GM12878 (cell line): Measurements from ENCODE around the gene GALNT17.

Source experiments
- EZH2 ChIP-seq: IDR thresholded peaks from 2 replicates; pipeline ENCODE4 v1.6.1; 2012; ENCODE audit warnings: low read depth, mild to moderate bottlenecking, control low read depth, inconsistent platforms, low read length, borderline replicate concordance; ENCODE audit not compliant: control insufficient read depth
- HDAC2 ChIP-seq: fragments of 200-600 bp; sonication (generic); IDR thresholded peaks from 2 replicates; pipeline ENCODE4 v1.6.1; 2017
- MTA2 ChIP-seq: fragments of 450-650 bp; IDR thresholded peaks from 2 replicates; pipeline ENCODE4 v1.6.1; 2016; ENCODE audit warnings: low read depth, mild to moderate bottlenecking, moderate library complexity
- MYC ChIP-seq: IDR thresholded peaks from 2 replicates; pipeline ENCODE4 v1.6.1; 2011; ENCODE audit warnings: mild to moderate bottlenecking, low read length, moderate library complexity, inconsistent platforms; ENCODE audit not compliant: insufficient read depth, insufficient replicate concordance, insufficient read length, severe bottlenecking
- NFYB ChIP-seq: IDR thresholded peaks from 2 replicates; pipeline ENCODE4 v1.6.1; 2011; ENCODE audit warnings: low read depth, mild to moderate bottlenecking, low read length, improper control_type of control experiment, moderate library complexity; ENCODE audit not compliant: insufficient read depth
- PKNOX1 ChIP-seq: fragments of 450-650 bp; IDR thresholded peaks from 2 replicates; pipeline ENCODE4 v1.6.1; 2016; ENCODE audit warnings: mild to moderate bottlenecking
- POLR2A ChIP-seq: IDR thresholded peaks from 2 replicates; pipeline ENCODE4 v1.6.1; 2011; ENCODE audit warnings: low read depth, mild to moderate bottlenecking, low read length
- RAD21 ChIP-seq: IDR thresholded peaks from 2 replicates; pipeline ENCODE4 v1.6.1; 2011; ENCODE audit warnings: mild to moderate bottlenecking, low read depth, low read length, moderate library complexity; ENCODE audit not compliant: insufficient read depth
- REST ChIP-seq: IDR thresholded peaks from 2 replicates; pipeline ENCODE4 v1.6.1; 2012; ENCODE audit warnings: mild to moderate bottlenecking, low read depth, low read length
- YY1 ChIP-seq: IDR thresholded peaks from 2 replicates; pipeline ENCODE4 v1.6.1; 2011; ENCODE audit warnings: low read depth, mild to moderate bottlenecking, low read length
- ZBTB11 ChIP-seq: fragments of 450-650 bp; formaldehyde crosslinking; IDR thresholded peaks from 2 replicates; pipeline ENCODE4 v1.5.0; 2022; ENCODE audit warnings: mild to moderate bottlenecking, missing genetic modification characterization
- ZNF592 ChIP-seq: fragments of 450-650 bp; IDR thresholded peaks from 2 replicates; pipeline ENCODE4 v1.6.1; 2017; ENCODE audit warnings: mild to moderate bottlenecking, moderate library complexity

- TF ChIP-seq EZH2 (no peak), MYC (no peak), HDAC2 (no peak), PKNOX1 (no peak), NFYB (no peak), REST (no peak), ZBTB11 (CRISPR knock-in tag) (no peak), RAD21 (no peak), MTA2 (no peak), POLR2A (no peak), ZNF592 (no peak), YY1 (no peak)
These were observed 206.9 kb downstream of the GALNT17 start for GRCh38 chr7:71338866-71339265.
